LNCAP (cell line): ENCODE results near the gene CREB5.
A peak's percentile ranks its signal among the peaks of the same experiment; 100 is the strongest.

Source experiments
- CTCF ChIP-seq: fragments of 450-650 bp; IDR thresholded peaks from 2 replicates; pipeline ENCODE4 v1.5.1; 2017; ENCODE audit warnings: mild to moderate bottlenecking

Gene CREB5

GRCh38 chr7:28609608-28610007 is 197.3 kb downstream of the CREB5 start:
- TF ChIP-seq CTCF: no peak

DNA sequence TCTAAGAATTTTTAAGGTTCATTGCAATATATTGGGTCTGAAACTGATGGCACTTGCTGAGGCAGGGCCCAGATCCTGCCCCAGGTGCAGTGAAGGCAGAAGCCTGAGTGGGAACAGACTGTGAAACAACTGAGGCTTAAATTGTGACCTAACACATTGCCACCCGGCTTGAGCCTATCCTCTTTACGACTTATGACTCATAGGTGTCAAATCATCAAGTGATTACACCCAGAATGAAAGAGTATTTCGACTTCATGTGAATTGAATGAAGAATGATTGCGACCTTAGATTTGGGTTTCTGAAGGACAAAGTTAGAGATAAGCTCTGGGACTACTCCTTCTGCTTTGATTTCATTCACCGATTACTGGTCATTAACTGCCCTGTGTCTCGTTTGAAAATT is 200.9 kb downstream of the CREB5 start:
- TF ChIP-seq CTCF: no peak

- peak; percentile 18; the same call in 1 of the 2 replicates for TF ChIP-seq CTCF
These were observed 202.8 kb downstream of the CREB5 start for GRCh38 chr7:28615091-28615490.

DNA sequence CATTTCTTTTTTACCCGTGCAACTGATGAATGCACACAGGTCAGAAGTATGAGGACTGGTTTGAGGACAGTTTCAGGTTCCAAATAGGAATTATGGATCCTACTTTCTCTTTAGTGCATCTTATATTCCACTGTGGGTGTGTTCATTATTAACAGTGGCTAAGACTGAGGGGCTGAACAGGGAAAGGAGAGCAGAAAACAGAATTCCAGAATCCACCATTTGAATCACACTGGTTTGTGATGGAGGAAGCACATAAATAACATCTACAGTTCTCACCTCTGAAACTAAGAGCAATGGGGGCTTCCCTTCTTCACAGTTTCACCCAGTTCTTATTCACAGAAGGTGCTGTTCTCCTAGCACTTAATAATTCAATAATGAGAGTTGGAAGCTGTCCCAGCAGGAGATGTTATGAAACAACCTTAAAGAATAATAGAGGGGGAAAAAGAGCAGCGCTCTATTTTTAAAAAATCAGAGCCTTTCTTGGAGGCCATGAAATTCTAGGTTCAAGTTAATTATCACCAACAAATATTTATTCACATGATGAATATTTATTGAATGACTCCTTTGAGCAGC is 205.1 kb downstream of the CREB5 start:
- TF ChIP-seq CTCF: no peak

GRCh38 chr7:28618383-28618782 is 206.1 kb downstream of the CREB5 start:
- no peak for TF ChIP-seq CTCF

DNA sequence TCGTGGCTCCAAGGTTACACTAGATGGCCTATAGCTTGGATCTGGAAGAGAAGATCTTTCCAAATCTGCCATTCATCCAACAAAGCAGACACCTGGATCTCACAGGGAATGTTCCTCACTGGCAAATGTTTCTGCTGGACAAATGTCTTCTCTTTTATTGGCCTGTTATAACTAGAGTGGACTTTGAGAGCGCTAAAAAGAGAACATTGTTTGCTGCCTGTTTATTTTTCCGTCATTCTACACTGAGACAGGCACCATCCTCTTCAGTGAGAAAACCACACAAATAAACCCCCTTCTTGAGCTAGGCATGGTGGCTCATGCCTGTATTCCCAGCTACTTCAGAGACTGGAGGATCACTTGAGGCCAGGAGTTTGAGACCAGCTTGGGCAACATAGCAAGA is 206.9 kb downstream of the CREB5 start:
- TF ChIP-seq CTCF: no peak

- no peak for TF ChIP-seq CTCF
These were observed 209.1 kb downstream of the CREB5 start for GRCh38 chr7:28621369-28621841.
